Measurements from ENCODE around the gene MTIF3.
"Not testable (repeated sequence)": the region's sequence is repeated elsewhere in the genome, so short reads cannot be mapped to it uniquely, and the experiment has no call there.

Gene MTIF3

DNA sequence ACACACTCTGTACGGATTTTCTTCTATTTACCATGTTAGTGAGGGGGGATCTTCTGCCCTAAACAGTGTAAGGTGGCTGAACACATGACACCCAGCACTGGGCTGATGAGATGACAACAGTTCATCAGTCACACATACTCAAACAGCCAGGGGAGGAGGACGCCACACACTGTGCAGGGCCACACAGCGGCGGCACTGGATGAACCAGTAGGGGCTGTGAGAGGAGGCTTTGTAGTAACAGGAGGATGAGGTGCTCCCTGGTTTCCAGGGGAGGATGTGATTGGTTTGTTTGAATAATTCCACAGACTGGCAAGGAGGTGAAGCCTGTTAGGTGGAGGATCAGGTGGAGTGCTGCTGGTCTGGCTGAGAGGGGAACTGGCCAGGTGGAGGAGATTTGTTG, 42.3 kb downstream of the MTIF3 start:
- no peak for DNase-seq

DNA sequence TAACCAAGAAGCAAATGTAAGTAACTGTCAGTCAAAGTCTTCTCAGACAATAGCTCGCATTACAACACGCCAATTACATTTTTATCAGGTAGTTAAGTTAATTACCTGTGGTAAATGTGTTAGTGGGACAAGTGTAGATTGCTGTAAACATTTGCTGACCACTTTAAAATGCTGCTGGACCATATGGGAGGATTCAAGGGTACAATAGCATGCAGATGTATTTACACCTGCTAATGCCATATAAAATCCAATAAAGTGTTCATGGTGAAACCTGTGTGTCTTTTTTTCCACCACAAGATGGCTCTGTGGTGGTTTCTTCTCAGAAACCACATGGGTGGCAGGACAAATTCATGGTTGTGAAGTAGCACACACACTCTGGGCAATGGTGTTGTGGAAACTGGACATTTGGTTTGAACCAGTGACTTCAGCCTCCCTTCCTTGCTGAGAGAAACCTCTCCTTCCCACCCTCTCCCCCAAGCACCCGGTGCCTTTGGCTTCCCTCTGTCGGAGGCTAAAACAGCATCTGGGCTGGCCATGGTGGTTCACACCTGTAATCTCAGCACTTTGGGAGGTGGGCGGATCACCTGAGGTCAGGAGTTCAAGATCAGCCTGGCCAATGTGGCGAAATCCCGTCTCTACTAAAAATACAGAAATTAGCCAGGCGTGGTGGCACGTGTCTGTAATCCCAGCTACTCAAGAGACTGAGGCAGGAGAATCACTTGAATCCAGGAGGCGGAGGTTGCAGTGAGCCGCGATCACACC, 44.0 kb downstream of the MTIF3 start:
- DNase-seq = no peak

DNA sequence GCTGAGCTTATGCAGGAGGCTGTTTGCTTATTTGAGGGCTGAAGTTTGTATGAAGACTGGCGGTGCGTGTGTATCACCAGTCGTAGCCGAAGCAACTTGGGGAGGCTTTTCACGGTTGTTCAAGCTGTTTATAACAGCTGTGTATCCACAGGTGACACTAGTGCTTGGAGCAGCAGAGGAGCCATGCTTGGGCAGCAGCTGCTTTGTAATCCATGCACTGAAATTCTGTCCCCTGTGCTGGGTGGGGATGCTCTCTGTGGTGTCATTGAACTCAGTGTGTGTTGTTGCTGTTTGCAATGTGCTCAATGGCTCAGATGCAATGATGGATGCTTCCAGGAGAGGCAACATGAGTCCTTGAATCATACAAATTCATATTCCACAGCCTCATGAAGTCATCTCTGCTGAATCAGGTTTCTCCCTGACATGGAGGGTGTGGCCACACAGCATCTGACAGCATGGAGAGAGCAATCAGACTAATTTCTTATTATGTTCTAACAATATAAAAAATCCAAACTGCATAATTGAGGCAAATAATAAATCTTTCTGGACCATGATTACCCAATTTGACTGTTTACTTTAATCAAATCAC, 44.7 kb downstream of the MTIF3 start:
- DNase-seq = no peak

DNA sequence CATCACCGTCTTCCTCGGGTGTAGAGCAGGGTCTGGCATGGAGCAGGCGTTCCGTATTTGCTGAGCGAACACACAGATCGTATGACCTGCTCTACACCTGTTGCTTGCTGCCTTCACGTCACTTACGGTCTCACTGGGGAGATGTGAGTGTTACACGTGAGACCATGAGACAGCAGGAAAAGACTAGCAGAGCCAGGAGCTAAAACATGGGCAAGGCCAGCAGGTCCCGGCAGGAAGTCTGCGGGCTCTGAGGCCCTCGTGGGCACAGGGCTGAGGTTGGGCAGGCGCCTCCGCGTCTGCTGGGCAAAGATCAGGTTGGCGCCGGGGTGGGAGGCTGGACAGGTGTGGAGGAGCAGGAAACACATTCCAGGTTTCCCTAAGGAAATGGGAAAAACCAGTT, 45.7 kb downstream of the MTIF3 start:
- DNase-seq = no peak

DNA sequence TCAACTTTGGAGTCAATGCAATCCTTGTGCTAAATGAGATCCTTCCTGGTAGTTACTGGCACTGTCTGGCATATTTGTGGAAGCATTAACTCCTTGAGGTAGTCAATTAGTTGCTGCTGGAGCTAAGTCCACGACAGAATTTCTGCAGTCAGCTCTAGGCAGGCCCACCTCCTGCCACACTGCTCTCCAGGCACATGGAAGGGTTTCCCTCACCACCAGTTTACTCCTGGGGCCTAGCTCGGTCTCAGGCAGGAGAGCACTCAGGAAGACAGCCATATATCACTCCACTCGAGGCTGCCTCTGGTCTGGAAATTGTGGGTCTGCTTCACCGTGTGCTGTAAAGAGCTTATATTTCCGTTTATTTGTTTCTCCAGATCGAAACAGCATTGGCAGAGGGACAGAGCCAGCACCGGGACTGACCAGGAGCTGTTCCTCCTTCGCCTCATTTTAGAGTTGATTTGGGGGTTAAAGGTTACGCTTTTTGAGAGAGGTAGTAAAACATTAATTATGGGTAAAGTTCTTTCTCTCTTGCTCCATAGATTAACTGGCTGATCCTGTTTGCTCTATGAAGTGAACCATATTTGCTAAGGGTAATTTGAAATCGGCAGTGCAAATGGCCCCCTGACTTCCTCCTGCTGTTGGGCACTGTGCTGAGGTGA, 46.5 kb downstream of the MTIF3 start:
- no peak for DNase-seq

DNA sequence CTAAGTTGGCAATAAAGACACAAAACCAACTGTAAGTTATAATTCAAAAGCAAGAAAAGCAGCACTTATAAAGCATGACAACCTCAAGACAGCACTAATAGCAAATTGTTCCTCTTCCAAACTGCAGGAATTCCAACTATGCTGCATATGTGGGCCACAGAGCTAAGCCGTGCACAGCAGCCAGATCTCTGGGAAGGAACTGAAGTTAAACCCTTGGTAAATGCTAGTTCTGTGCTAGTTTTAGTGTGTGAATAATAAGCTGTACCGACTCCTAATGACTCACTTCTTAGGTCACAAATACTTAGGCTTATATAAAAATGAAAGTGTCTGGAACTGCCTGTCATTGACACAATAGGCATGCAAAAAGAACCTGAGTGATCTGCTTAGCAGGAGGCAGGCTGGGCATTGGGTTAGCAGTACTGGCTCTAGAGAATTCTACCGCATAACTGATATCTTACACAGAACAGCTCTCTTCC, 47.1 kb downstream of the MTIF3 start:
- DNase-seq = no peak

DNA sequence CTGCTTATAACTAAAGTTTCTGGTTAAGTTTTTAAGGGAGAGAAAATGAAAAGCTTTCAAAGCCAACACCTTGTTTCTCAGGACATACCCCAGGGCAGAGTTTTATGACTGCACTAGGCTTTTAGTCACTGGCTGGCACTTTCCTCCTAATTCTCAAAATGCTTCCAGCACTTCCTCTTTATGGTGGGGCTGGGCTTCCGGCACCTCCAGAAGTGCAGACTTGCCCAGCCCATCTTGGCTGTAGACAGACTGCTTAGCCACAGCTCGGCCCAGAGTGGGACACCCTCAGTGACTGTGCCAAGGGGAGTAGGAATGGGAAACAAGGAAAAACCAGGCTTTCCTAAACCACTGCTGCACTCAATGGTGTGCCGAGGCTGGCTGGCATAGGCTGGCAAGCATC, 49.2 kb downstream of the MTIF3 start:
- DNase-seq = no peak

DNA sequence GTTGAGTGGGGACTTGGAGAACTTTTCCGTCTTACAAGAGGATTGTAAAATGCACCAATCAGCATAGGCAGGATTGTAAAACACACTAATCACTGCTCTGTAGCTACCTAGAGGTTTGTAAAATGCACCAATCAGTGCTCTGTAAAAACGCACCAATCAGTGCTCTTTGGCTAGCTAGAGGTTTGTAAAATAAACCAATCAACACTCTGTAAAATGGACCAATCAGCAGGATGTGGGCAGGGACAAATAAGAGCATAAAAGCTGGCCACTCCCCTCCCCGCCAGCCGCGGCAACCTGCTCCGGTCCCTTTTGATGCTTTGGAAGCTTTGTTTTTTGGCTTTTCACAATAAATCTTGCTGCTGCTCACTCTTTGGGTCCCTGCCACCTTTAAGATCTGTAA, 50.0 kb downstream of the MTIF3 start:
- DNase-seq = not testable (repeated sequence)

DNA sequence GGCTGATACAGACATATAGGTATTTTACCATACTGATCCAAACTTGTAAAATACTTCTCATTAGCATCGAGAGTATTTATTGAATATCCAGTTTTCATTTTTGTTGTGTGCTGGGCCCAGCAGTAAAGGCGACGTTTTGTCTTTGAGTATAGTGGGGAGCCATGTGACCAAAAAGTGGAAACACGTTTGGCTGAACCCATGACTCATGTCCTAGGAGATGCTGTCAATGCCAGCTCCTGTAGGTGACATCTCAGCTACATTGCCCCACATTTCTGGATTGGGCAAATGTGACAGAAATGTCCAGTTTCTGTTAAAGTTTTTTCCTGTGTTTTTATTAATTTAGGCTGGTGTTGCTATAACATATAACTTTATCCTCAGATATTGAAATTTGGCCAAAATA, 52.0 kb downstream of the MTIF3 start:
- DNase-seq = no peak

DNA sequence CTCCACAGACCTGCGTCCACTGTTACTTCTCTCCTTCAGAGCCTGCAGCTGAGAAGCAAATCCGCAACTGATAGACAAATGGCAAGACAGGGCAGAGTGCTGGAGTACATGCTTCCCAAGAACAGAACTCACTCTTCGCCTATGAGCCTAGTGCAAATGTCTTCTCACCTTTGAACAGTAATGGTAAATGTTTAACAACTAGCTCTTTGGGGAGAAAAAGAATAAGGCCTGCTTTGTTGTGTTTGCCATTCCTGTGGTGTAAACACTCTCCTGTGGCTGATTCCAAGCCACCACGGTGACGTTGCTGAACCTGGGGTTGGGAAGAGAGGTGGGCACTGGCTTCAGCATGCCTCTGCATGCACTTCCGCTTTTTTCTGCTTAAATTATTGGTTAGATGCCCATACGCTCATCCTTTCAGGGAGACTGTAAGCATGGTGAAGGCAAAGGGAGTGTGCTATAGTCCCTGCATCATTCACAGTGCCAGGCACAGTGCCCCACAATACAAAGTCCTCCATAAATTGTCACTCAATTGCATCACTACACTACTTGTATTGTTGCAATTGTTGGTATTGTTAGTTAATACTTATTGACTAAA, 54.0 kb downstream of the MTIF3 start:
- DNase-seq = no peak

DNA sequence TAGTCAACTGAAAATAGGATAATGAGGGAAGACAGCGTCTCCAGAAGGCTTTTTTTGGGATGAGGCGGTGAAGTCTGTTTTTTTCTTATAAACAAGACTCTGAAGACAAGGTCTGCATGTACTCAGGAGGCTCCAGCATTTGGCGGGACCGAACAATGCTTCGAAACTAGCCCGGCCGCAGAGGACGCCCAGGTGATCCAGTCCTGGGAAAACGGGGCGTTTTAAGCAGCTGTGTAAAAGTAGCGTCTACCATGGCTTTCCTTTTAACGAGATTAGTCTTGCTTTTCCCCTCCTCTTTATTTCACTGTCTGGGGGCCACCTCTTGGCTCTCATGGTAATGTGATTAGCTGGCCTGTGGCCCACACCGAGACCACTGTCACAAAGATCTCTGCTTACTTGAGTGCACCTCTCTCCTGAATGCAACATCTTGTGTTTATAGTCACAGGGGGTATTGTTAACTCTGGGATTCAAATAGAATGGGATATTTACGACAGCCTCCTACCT, 55.3 kb downstream of the MTIF3 start:
- DNase-seq = no peak

DNA sequence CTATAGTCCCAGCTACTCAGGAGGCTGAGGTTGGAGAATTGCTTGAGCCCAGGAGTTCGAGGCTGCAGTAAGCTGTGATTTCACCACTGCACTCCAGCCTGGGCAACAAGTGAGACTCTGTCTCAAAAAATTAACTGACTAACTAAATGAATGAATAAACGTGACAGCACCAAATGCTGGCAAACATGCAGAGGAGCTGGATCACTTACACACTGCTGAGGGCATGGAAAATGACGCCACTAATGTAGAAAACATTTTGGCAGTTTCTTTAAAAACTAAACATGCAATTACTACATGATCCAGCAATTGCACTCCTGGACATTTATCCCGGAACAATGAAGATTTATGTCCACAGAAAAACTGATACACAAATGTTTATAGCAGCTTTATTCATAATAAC, 57.3 kb downstream of the MTIF3 start:
- DNase-seq = no peak

DNA sequence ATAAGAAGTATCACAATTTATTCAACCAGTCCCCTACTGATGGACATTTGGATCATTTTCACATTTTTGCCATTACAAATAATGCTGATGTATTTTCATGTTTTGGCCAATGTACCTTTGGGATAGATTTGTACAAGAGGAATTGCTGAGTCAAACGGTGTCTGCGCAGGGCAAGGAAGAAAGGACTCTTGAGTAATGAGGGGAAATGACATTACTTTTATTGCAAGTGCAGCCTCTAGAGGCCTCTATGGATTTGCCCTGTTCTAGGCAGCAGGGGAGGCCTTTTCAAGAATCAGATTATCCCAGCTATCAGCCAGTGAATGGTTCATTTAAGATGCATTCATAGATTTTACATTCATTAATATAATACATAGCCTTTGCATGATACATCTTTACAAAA, 58.9 kb downstream of the MTIF3 start:
- no peak for DNase-seq

DNA sequence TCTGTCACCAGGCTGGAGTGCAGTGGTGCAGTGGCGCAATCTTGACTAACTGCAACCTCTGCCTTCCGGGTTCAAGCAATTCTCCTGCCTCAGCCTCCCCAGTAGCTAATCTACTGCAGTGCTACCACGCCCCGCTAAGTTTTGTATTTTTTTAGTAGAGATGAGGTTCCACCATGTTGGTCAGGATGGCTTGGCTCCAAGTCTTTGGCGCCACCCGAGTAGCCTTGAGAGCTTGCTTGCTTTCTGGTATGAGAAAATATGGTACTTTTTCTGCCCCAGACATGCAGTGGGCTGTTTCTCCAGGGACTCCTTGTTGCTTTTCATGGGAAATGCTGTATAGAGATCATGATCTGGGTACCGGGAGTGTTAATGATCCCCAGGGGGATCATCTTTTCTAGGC, 60.5 kb downstream of the MTIF3 start:
- DNase-seq = no peak

DNA sequence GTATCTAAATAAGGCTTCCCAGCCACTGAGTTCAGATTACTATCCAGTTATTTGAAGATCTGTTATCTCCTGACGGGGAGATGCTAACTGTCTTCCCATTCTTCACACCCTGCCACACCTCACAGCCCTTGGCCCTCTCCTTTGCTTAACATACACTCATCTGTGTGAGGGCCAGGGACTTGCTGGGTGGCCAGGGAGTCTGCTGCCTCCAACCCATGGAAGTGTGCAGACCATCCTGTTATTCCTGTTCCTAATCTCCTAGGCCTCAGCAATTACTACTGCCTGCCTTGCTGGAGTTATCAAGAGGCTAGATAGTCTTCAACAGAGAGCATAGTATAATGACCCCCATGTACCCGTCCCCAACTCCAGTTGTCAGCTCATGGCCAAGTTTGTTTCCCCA, 62.1 kb downstream of the MTIF3 start:
- DNase-seq = no peak
